ENCODE data around the gene CDC42BPA.
"Not testable (repeated sequence)": the region's sequence is repeated elsewhere in the genome, so short reads cannot be mapped to it uniquely, and the experiment has no call there.

Gene CDC42BPA

GRCh38 chr1:227134686-227135314 lies 183.5 kb downstream of the CDC42BPA start:
- DNase-seq (ENCODE audit: low read depth, low spot score) = no peak

- DNase-seq (ENCODE audit: low read depth, low spot score) = not testable (repeated sequence)
These were observed 185.6 kb downstream of the CDC42BPA start for GRCh38 chr1:227132695-227133094.

- DNase-seq (ENCODE audit: low read depth, low spot score) = no peak
These were observed 187.1 kb downstream of the CDC42BPA start for GRCh38 chr1:227131193-227131592.

GRCh38 chr1:227127891-227128290 lies 190.4 kb downstream of the CDC42BPA start:
- no peak for DNase-seq (ENCODE audit: low read depth, low spot score)

- DNase-seq (ENCODE audit: low read depth, low spot score) = no peak
These were observed 192.3 kb downstream of the CDC42BPA start for GRCh38 chr1:227125929-227126545.

GRCh38 chr1:227124473-227124872 lies 193.8 kb downstream of the CDC42BPA start:
- no peak for DNase-seq (ENCODE audit: low read depth, low spot score)

GRCh38 chr1:227120826-227121225 lies 197.5 kb downstream of the CDC42BPA start:
- DNase-seq (ENCODE audit: low read depth, low spot score) = no peak

GRCh38 chr1:227112538-227112937 lies 205.8 kb downstream of the CDC42BPA start:
- no peak for DNase-seq (ENCODE audit: low read depth, low spot score)

GRCh38 chr1:227111782-227112181 lies 206.5 kb downstream of the CDC42BPA start:
- DNase-seq (ENCODE audit: low read depth, low spot score) = no peak

- not testable (repeated sequence) for DNase-seq (ENCODE audit: low read depth, low spot score)
These were observed 213.0 kb downstream of the CDC42BPA start for GRCh38 chr1:227105291-227105690.

GRCh38 chr1:227102056-227102455 lies 216.2 kb downstream of the CDC42BPA start:
- DNase-seq (ENCODE audit: low read depth, low spot score) = no peak

- no peak for DNase-seq (ENCODE audit: low read depth, low spot score)
These were observed 223.9 kb downstream of the CDC42BPA start for GRCh38 chr1:227094249-227094966.

- no peak for DNase-seq (ENCODE audit: low read depth, low spot score)
These were observed 225.0 kb downstream of the CDC42BPA start for GRCh38 chr1:227093309-227093708.

GRCh38 chr1:227092069-227092468 lies 226.2 kb downstream of the CDC42BPA start:
- DNase-seq (ENCODE audit: low read depth, low spot score) = no peak

- no peak for DNase-seq (ENCODE audit: low read depth, low spot score)
These were observed 231.7 kb downstream of the CDC42BPA start for GRCh38 chr1:227086636-227087035.

GRCh38 chr1:227082999-227083746 lies 235.1 kb downstream of the CDC42BPA start:
- DNase-seq (ENCODE audit: low read depth, low spot score) = no peak

GRCh38 chr1:227077783-227078182 lies 240.5 kb downstream of the CDC42BPA start:
- no peak for DNase-seq (ENCODE audit: low read depth, low spot score)

GRCh38 chr1:227073786-227074185 lies 244.5 kb downstream of the CDC42BPA start:
- DNase-seq (ENCODE audit: low read depth, low spot score) = no peak

- no peak for DNase-seq (ENCODE audit: low read depth, low spot score)
These were observed 245.3 kb downstream of the CDC42BPA start for GRCh38 chr1:227072991-227073390.

GRCh38 chr1:227071895-227072587 lies 246.3 kb downstream of the CDC42BPA start:
- DNase-seq (ENCODE audit: low read depth, low spot score) = no peak

- DNase-seq (ENCODE audit: low read depth, low spot score) = no peak
These were observed 247.5 kb downstream of the CDC42BPA start for GRCh38 chr1:227070638-227071285.

Measured in brain pericyte (primary cell).